Measurements from ENCODE around the gene ATXN1. TPM values are rescaled to one million over a fixed set of nuclear protein-coding genes. Genes with fewer than 3 reads are reported as not detected.
A peak's percentile ranks its signal among the peaks of the same experiment; 100 is the strongest.

ATXN1 gene
- total RNA-seq, 1 experiment from 2014 or later: 8.1 TPM

GRCh38 chr6:16635291-16635809, 125.9 kb downstream of the ATXN1 start:
- no peak overlapping the region for H3K27ac Mint-ChIP-seq
- CTCF ChIA-PET: interaction anchor here (0.9 to 2.1 kb wide), 3 partner anchors 110 to 191 kb away, joined by 3 to 7 read pairs (median 3); no protein-coding TSS in a partner anchor
- peaks cover 15% of the 10 kb centered on the region for H3K9me3 Mint-ChIP-seq
- DNase-seq (ENCODE audit: low spot score): no peak
- no peak overlapping the region for H3K4me3 Mint-ChIP-seq
- H3K36me3 Mint-ChIP-seq: peaks cover 2% of the 10 kb centered on the region; the same call in 1 of the 2 replicates
- TF ChIP-seq EMX1 (CRISPR knock-in tag; IDR thresholded peaks at IDR 0.05) (no peak), FOXK1 (CRISPR knock-in tag; IDR thresholded peaks at IDR 0.05) (no peak), ZNF425 (CRISPR knock-in tag; conservative IDR thresholded peaks at IDR 0.05) (no peak), ZNF396 (CRISPR knock-in tag; IDR thresholded peaks at IDR 0.05; ENCODE audit: borderline replicate concordance) (no peak), ATF6 (CRISPR knock-in tag; IDR thresholded peaks at IDR 0.05) (no peak), AR (CRISPR knock-in tag; IDR thresholded peaks at IDR 0.05) (no peak), ZBTB21 (CRISPR knock-in tag; IDR thresholded peaks at IDR 0.05; ENCODE audit: borderline replicate concordance) (no peak), IRF2 (CRISPR knock-in tag; IDR thresholded peaks at IDR 0.05; ENCODE audit: borderline replicate concordance, low read depth) (no peak), NFYB (CRISPR knock-in tag; conservative IDR thresholded peaks at IDR 0.05; ENCODE audit: low read depth) (no peak), ZNF138 (CRISPR knock-in tag; conservative IDR thresholded peaks at IDR 0.05) (no peak), ZNF532 (CRISPR knock-in tag; IDR thresholded peaks at IDR 0.05; ENCODE audit: borderline replicate concordance) (no peak), HMGA2 (CRISPR knock-in tag; IDR thresholded peaks at IDR 0.05) (no peak), CREB1 (CRISPR knock-in tag; IDR thresholded peaks at IDR 0.05) (no peak), NFATC4 (CRISPR knock-in tag; IDR thresholded peaks at IDR 0.05) (no peak), E2F1 (CRISPR knock-in tag; IDR thresholded peaks at IDR 0.05) (no peak), ETV6 (CRISPR knock-in tag; IDR thresholded peaks at IDR 0.05) (no peak), JUN (CRISPR knock-in tag; IDR thresholded peaks at IDR 0.05) (no peak), GTF2I (CRISPR knock-in tag; conservative IDR thresholded peaks at IDR 0.05) (no peak), ZNF232 (CRISPR knock-in tag; IDR thresholded peaks at IDR 0.05) (no peak), TEAD4 (CRISPR knock-in tag; IDR thresholded peaks at IDR 0.05) (no peak)
- POLR2A ChIA-PET: interaction anchor here (0.6 kb wide), 1 partner anchor 63 kb away, joined by 5 read pairs; no protein-coding TSS in a partner anchor
- peak; percentile 11; the same call in 1 of the 2 replicates for ATAC-seq
- H3K27me3 Mint-ChIP-seq (ENCODE audit: low read depth): no peaks in the 10 kb centered on the region
- H3K4me1 Mint-ChIP-seq: peaks cover 25% of the 10 kb centered on the region

All from WTC11 (cell line).